Measurements from ENCODE around the gene IZUMO1.
"Not testable (repeated sequence)": the region's sequence is repeated elsewhere in the genome, so short reads cannot be mapped to it uniquely, and the experiment has no call there.

Gene IZUMO1

DNA sequence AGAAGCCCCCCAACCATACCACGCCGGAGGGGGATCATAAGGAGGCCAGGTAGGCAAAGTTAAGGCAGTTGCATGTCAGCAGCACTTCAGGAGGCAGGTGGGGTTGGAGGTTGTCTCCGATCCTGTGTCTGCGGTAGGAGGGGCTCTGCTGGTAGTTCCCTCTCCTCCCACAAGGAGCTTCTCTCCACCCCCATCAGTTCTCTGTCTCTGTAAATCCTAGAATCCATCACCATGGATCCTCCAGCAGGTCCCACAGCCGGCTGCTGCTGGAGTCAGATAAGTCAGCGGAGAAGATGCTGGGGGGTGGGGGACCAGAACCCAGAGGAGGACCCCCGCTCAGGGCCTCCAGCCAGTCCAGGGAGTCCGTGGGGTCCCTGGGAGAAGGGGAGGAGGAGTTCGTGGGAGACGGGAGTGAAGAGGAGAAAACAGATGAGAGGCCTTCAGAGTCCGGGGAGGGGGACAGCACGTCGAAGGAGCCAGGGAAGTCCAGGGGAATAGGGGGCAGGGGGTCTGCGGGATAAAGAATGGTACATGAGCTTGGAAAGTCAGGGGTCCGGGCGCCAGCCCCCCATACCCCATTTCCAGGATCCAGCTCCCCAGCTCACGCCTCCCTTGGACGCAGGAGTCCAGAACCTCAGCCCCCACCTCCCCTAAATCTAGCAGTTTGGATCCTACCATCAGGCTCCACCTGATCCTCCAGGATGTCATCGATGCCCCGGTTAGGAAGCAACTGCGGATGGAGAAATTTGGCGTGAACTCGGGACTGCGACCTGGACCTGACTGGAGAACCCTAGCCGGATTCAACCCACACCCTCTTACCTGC is 33.5 kb downstream of the IZUMO1 start:
- DNase-seq (ENCODE audit: low read depth), result no peak

DNA sequence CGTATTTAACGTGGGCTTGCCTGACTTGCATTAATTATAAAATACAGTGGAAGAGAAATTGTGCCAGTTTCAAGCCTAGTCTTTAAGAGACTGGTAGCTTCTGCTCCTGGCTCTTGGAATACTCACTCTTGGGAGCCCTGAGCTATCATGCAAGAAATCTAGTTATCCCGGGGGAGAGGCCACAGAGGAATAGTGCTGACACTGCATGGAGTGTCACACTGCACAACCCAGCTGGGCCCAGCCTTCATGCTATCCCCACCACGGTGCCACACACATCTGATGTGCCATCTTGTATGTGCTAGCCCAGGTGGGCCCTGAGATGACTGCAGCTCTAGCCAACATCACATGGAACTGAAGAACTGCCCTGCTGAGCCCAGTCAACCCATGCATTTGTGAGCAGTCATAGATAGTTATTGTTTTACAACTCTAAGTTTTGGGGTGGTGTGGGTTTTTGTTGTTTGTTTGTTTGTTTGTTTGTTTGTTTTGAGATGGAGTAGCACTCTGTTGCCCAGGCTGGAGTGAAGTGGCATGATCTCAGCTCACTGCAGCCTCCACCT is 35.5 kb downstream of the IZUMO1 start:
- DNase-seq (ENCODE audit: low read depth), result no peak

DNA sequence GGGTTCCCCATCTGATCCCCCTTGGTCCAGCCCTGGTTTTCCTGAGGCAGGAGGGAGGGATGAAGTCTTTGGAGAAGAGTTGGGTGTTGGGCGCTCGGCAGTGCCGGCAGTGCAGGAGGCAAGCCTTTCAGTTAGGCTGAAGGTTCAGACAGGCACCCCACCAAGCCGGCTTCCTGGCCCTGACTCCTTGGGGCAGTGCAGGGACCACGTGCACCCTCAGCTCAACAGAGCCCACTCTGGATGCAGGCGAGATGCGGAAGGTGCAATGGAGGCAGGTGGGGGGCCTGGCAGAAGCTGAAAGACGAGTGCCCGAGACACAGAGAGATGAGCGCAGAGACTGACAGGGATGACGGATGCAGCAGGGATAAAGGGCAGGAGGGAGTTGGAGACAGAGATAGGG is 38.2 kb downstream of the IZUMO1 start:
- DNase-seq (ENCODE audit: low read depth), result no peak

DNA sequence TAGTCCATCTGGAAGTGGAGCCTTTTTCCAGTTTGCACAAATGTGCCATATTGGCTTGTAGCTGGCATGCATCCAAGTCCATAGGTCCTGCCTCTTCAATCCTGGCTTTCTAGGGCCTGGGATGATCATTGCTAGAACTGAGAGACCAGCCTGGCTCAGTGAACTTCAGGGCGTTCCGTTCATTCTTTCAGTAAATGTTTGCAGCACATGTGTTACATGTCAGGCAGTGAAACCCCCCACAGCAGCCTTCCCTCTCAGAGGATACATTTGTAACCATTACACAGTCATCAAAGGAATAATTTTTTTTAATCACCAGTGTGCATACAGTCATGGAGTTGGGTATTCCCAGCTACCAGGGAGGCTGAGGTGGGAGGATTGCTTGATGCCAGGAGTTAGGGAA is 41.3 kb downstream of the IZUMO1 start:
- DNase-seq (ENCODE audit: low read depth), result no peak

- no peak for DNase-seq (ENCODE audit: low read depth)
Measured at GRCh38 chr19:48703316-48703715, 43.4 kb downstream of the IZUMO1 start.

DNA sequence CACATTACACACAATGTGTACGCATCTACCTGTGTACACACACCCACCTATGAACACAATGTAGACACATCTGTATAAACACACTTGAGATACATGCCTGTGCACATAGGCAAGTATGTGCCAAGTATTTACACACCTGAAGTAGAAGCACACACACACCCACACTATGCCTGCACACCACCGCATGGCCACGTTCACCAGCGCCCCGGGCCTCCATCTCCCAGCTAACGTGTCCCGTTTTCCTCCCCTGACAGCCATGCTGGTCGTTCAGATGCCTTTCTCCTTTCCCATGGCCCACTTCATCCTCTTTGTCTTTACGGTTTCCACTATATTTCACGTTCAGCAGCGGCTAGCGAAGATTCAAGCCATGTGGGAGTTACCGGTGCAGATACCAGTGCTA is 44.0 kb downstream of the IZUMO1 start:
- DNase-seq (ENCODE audit: low read depth), result no peak

GRCh38 chr19:48698046-48698445 is 48.7 kb downstream of the IZUMO1 start:
- no peak for DNase-seq (ENCODE audit: low read depth)

DNA sequence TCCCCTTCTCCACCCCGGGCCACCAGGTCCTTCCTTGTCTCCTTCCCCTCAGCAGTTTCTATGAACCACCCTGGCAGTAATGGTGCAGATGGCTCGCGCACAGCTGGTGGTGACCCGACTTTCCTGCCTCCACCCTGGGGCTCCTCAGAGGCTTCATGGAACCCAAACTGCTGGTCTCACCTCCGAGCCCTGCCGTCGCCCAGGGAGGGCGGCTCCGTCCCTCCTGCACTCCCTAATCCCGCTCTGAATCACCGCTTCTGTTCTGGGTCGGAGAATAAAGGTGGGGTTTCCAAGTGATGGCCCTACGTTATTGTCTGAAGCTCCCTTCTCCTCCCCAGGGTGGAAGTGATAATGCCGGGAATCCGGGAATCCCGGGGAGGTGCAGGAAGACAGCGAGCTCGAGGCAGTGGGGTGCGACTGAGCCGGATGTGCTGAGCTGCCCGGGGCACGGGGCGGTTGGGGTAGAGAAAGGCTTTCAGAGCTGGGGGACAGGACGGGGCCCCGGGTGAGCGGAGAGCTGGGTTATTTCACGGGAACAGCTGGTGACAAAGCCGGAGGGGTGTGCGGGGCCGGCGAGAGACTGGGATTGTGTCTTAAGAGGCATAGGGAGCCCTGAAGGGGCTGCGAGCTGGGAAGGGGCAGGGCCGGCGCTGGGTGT is 50.2 kb downstream of the IZUMO1 start:
- DNase-seq (ENCODE audit: low read depth), result no peak

- no peak for DNase-seq (ENCODE audit: low read depth)
Measured at GRCh38 chr19:48695743-48696352, 50.9 kb downstream of the IZUMO1 start, which contains the start of gene FUT2. Gene FUT2, plus strand, starts transcription at chr19:48695971. Its CDS starts 6,986 bp downstream, at chr19:48702957.

DNA sequence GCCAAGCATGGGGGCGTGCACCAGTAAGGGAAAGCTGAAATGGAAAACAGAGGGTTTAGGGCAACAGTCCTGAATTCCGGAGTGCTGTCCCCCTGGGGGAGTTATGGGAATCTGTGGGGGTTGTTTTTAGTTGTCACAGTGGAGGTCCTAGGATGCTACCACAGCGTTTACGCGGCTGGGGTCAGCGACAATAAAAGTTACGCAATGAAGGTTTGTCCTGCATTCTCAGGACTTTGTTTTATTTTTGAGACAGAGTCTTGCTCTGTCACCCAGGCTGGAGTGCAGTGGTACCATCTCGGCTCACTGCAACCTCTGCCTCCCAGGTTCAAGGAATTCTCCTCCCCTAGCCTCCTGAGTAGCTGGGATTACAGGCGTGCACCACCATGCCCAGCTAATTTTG is 53.1 kb downstream of the IZUMO1 start:
- DNase-seq (ENCODE audit: low read depth), result not testable (repeated sequence)

Data from stimulated activated CD8-positive, alpha-beta memory T cell treated with anti-CD3 and anti-CD28 coated beads, Interleukin-15, amount 100 ng/mL, for 1 hour (primary cell).